ENCODE results near the gene ADGRG3.

GRCh38 chr16:57637424-57637823 lies 30.7 kb upstream of the ADGRG3 start:
- TF ChIP-seq POLR2A (IDR thresholded peaks at IDR 0.05; ENCODE audit: low read depth) (no peak), CTCF (IDR thresholded peaks at IDR 0.05) (no peak)
